ENCODE data around the gene NUSAP1. TPM values are rescaled to one million over a fixed set of nuclear protein-coding genes. Genes with fewer than 3 reads are reported as not detected.

The NUSAP1 gene
- total RNA-seq, 2 donors from 2014 or later = 7.8 to 16.3 TPM

Other genes starting within 250 kb of the NUSAP1 start
- gene INO80, start 216.6 kb upstream of the NUSAP1 start, total RNA-seq = 10 to 100 TPM; 28.5 to 37.5 TPM
- not detected for gene EXD1, start 102.1 kb upstream of the NUSAP1 start, total RNA-seq
- gene CHP1, start 101.6 kb upstream of the NUSAP1 start, total RNA-seq = 10 to 100 TPM; 31.6 to 40.5 TPM
- gene OIP5, start 290 bp upstream of the NUSAP1 start, total RNA-seq = 1 to 10 TPM in 1 of 2 donors, not detected in 1; 1.2 TPM
- 1 to 10 TPM; 3.4 to 3.8 TPM for gene NDUFAF1, start 69.6 kb downstream of the NUSAP1 start, total RNA-seq
- 10 to 100 TPM; 42.0 TPM for gene RTF1, start 84.2 kb downstream of the NUSAP1 start, total RNA-seq
- gene ITPKA, start 161.0 kb downstream of the NUSAP1 start, total RNA-seq = under 1 TPM; 0.20 to 0.29 TPM
- gene LTK, start 180.9 kb downstream of the NUSAP1 start, total RNA-seq = 10 to 100 TPM; 58.2 to 74.6 TPM
- gene RPAP1, start 211.4 kb downstream of the NUSAP1 start, total RNA-seq = 10 to 100 TPM; 26.6 to 28.4 TPM
- gene TYRO3, start 226.3 kb downstream of the NUSAP1 start, total RNA-seq = under 1 TPM; 0.75 to 0.89 TPM